HepG2 (cell line): ENCODE results near the gene SUPT20HL2. TPM values are rescaled to one million over a fixed set of nuclear protein-coding genes. Genes with fewer than 3 reads are reported as not detected.
"Not testable (repeated sequence)": the region's sequence is repeated elsewhere in the genome, so short reads cannot be mapped to it uniquely, and the experiment has no call there.

ENCODE experiments used
- ATAC-seq: fragments of 200-7000 bp; cut with Tn5 transposase; 3 replicates; pipeline ENCODE4 v1.9.1; 2020; ENCODE audit warnings: mild to moderate bottlenecking, moderate library complexity
- BruUV-seq: library from RNA; stranded (reverse); fragments of 400-500 nt; replicated peaks from 2 replicates; lab custom pipeline; 2021; lab: Mats Ljungman, UMichigan
- CTCF ChIA-PET: fragments of 300-600 bp; formaldehyde crosslinking; extraction: SDS; loops from one replicate; lab custom pipeline; 2021; ENCODE audit warnings: low total read pairs, inconsistent platforms, low intra/inter-chr PET ratio; lab: Yijun Ruan, JAX
- POLR2A ChIA-PET: fragments of 350-600 bp; sonication (Branson Sonifier 250); formaldehyde crosslinking; loops from one replicate; lab custom pipeline; 2020; ENCODE audit warnings: antibody characterized with exemption, inconsistent platforms; lab: Yijun Ruan, JAX
- DNase-seq: peaks from one replicate; pipeline ENCODE4 v3.0.0-alpha.2; 2015; ENCODE audit warnings: low spot score
- FAIRE-seq: peaks from 3 replicates; lab custom pipeline; 2011; peaks lifted over from hg19 to GRCh38; lab: Jason Lieb, UNC
- H2AFZ ChIP-seq: one replicate; pipeline ENCODE4 v1.6.1; 2011; ENCODE audit warnings: low read length, inconsistent platforms
- H3K27ac ChIP-seq: fragments of 300-600 bp; 3 replicates; pipeline ENCODE4 v1.8.0; 2011; ENCODE audit warnings: mixed run types, mild to moderate bottlenecking, mixed read lengths, low read length, inconsistent platforms; ENCODE audit not compliant: insufficient read depth; ENCODE audit errors: extremely low read length
- H3K27me3 ChIP-seq, 2 experiments: fragments of 200-600 bp in 1 of 2; 2 replicates in 1 of 2; 3 replicates in 1 of 2; pipeline versions ENCODE4 v1.6.0 to v1.8.0; 2011; ENCODE audit warnings: low read length in 2 of 2, mild to moderate bottlenecking in 2 of 2, moderate library complexity in 2 of 2, inconsistent platforms in 1 of 2; ENCODE audit not compliant: insufficient read depth in 2 of 2, control insufficient read depth in 1 of 2
- H3K36me3 ChIP-seq, 2 experiments: fragments of 200-600 bp in 1 of 2; replicated peaks in 1 of 2; 2 replicates in 1 of 2; 3 replicates in 1 of 2; pipeline versions ENCODE4 v1.5.1 to v1.8.0; 2011; ENCODE audit warnings: low read length in 2 of 2, inconsistent platforms in 1 of 2; ENCODE audit not compliant: insufficient read depth in 2 of 2, control insufficient read depth in 1 of 2
- H3K4me1 ChIP-seq: 2 replicates; pipeline ENCODE4 v1.5.1; 2012; ENCODE audit warnings: low read length, inconsistent platforms; ENCODE audit not compliant: insufficient read depth
- H3K4me2 ChIP-seq: 2 replicates; pipeline ENCODE4 v1.6.0; 2011; ENCODE audit warnings: low read depth, low read length, inconsistent platforms
- H3K4me3 ChIP-seq, 3 experiments: fragments of 200-600 bp in 1 of 3; sonication (generic), shearing (Covaris generic) in 1 of 3; replicated peaks in 1 of 3; 2 replicates each; pipeline ENCODE4 v1.5.1; 2011 to 2016; ENCODE audit warnings: low read length in 3 of 3, inconsistent platforms in 2 of 3, low read depth in 2 of 3, mild to moderate bottlenecking in 2 of 3, control low read depth in 1 of 3, mixed read lengths in 1 of 3; ENCODE audit not compliant: insufficient read depth in 1 of 3
- H3K79me2 ChIP-seq: one replicate; pipeline ENCODE4 v1.6.1; 2011; ENCODE audit warnings: low read length, inconsistent platforms; ENCODE audit not compliant: insufficient read depth
- H3K9ac ChIP-seq: 2 replicates; pipeline ENCODE4 v1.6.0; 2011; ENCODE audit warnings: mild to moderate bottlenecking, low read depth, low read length, inconsistent platforms; ENCODE audit not compliant: insufficient read depth
- H3K9me3 ChIP-seq: 2 replicates; pipeline ENCODE4 v1.5.1; 2012; ENCODE audit warnings: mild to moderate bottlenecking, low read length
- H4K20me1 ChIP-seq: 2 replicates; pipeline ENCODE4 v1.6.0; 2011; ENCODE audit warnings: inconsistent platforms, mild to moderate bottlenecking, low read length, moderate library complexity; ENCODE audit not compliant: insufficient read depth
- ATRX ChIP-seq: sonication (generic); formaldehyde crosslinking; IDR thresholded peaks from 2 replicates; pipeline ENCODE4 v1.4.0; 2020; ENCODE audit warnings: missing genetic modification reagents, borderline replicate concordance
- CCAR2 ChIP-seq: fragments of 200-400 bp; formaldehyde crosslinking; optimal IDR thresholded peaks from 2 replicates; pipeline ENCODE3; 2018; ENCODE audit warnings: low read depth, mild to moderate bottlenecking, low read length, moderate library complexity
- EP300 ChIP-seq, 3 experiments: sonication (generic) in 1 of 3; formaldehyde crosslinking in 1 of 3; IDR thresholded peaks; 2 replicates each; pipeline versions ENCODE4 v1.5.1 to v1.6.1; 2011 to 2020; ENCODE audit warnings: low read depth in 2 of 3, low read length in 2 of 3, borderline replicate concordance in 1 of 3, improper control_type of control experiment in 1 of 3, mild to moderate bottlenecking in 1 of 3, missing genetic modification reagents in 1 of 3, moderate library complexity in 1 of 3
- HMG20B ChIP-seq: conservative IDR thresholded peaks from 2 replicates; pipeline ENCODE4 v1.6.1; 2016; ENCODE audit warnings: missing genetic modification reagents, missing compliant biosample characterization
- JUN ChIP-seq: sonication (generic); formaldehyde crosslinking; IDR thresholded peaks from 2 replicates; pipeline ENCODE4 v1.4.0; 2020; ENCODE audit warnings: mild to moderate bottlenecking, missing genetic modification reagents
- NR2F1 ChIP-seq, 2 experiments: fragments of 450-650 bp in 1 of 2; formaldehyde crosslinking in 1 of 2; IDR thresholded peaks; 2 replicates each; pipeline versions ENCODE4 v1.5.0 to v1.6.1; 2016 to 2020; ENCODE audit warnings: mild to moderate bottlenecking in 1 of 2, missing compliant biosample characterization in 1 of 2, missing genetic modification reagents in 1 of 2, moderate library complexity in 1 of 2
- POGZ ChIP-seq: sonication (generic); formaldehyde crosslinking; IDR thresholded peaks from 2 replicates; pipeline ENCODE4 v1.4.0; 2020; ENCODE audit warnings: mild to moderate bottlenecking, missing genetic modification reagents
- SNRNP70 ChIP-seq: fragments of 200-400 bp; formaldehyde crosslinking; IDR thresholded peaks from 2 replicates; pipeline ENCODE4 v1.6.1; 2017; ENCODE audit warnings: mild to moderate bottlenecking, low read depth, low read length, moderate library complexity
- TCF12 ChIP-seq, 2 experiments: fragments of 450-650 bp in 1 of 2; sonication (generic) in 1 of 2; formaldehyde crosslinking in 1 of 2; IDR thresholded peaks; 2 replicates each; pipeline versions ENCODE4 v1.6.1 to v1.8.0; 2017 to 2022; ENCODE audit warnings: antibody characterized with exemption in 1 of 2, mild to moderate bottlenecking in 1 of 2, missing genetic modification reagents in 1 of 2, moderate library complexity in 1 of 2
- ZNF276 ChIP-seq: sonication (generic); formaldehyde crosslinking; IDR thresholded peaks from 2 replicates; pipeline ENCODE4 v1.4.0; 2020; ENCODE audit warnings: mild to moderate bottlenecking, low read depth, missing genetic modification reagents
- ZNF329 ChIP-seq: sonication (generic); formaldehyde crosslinking; IDR thresholded peaks from 2 replicates; pipeline ENCODE4 v1.9.0; 2021; ENCODE audit warnings: low read depth, mild to moderate bottlenecking, missing genetic modification reagents
- ZNF383 ChIP-seq: sonication (generic); formaldehyde crosslinking; IDR thresholded peaks from 2 replicates; pipeline ENCODE4 v1.4.0; 2020; ENCODE audit warnings: missing genetic modification reagents, mild to moderate bottlenecking, borderline replicate concordance
- WGBS: methylation state at CpG from one replicate; pipeline ENCODE4 v1.1.6; 2017; ENCODE audit warnings: low lambda C conversion rate; 5-methylcytosine and 5-hydroxymethylcytosine counted together
- in situ Hi-C: cut with HindIII; loops from 2 replicates; pipeline ENCODE4 v1.10.0; 2017; ENCODE audit warnings: low pct_unique_long_range_greater_than_20kb; ENCODE audit not compliant: extremely low pct_ligation_motif_present
- intact Hi-C: fragments of 100-400 bp; cut with micrococcal nuclease; formaldehyde crosslinking; loops from one replicate; pipeline ENCODE4 v1.10.0; 2022; ENCODE audit not compliant: unreplicated experiment
- polyA plus RNA-seq, 8 experiments: library from polyadenylated mRNA; depleted of rRNA in 3 of 8; stranded (reverse) in 7 of 8; unstranded in 1 of 8; fragments of >200 nt; fragmentation: Illumina TruSeq in 4 of 8; extraction: Trizol in 4 of 8; gene quantifications; 2 replicates each; pipeline versions ENCODE4 v1.2.1 to v1.2.3, GENCODE V29; 2011 to 2016; ENCODE audit warnings: low read depth in 4 of 8, missing spikeins in 1 of 8, mixed read lengths in 1 of 8; ENCODE audit not compliant: insufficient read depth in 1 of 8
- total RNA-seq, 5 experiments: library from RNA; depleted of rRNA; stranded (reverse); fragments of >200 nt; fragmentation: Illumina TruSeq; extraction: Trizol; gene quantifications; 2 replicates each; pipeline ENCODE4 v1.2.3, GENCODE V29; 2016; ENCODE audit warnings: low read depth in 1 of 5

SUPT20HL2 gene
- total and polyA plus RNA-seq, 2 of the 13 experiments (the other 11 are each of a cell fraction or from before 2014, with no cell fraction given) = not detected

GRCh38 chrX:24317567-24317966, 3.7 kb upstream of the SUPT20HL2 start (continued):
- TF ChIP-seq POGZ (CRISPR knock-in tag) (no peak), ZNF329 (CRISPR knock-in tag) (no peak), SNRNP70 (no peak), ZNF276 (CRISPR knock-in tag) (no peak), NR2F1 (CRISPR knock-in tag; IDR thresholded peaks at IDR 0.05) (no peak), JUN (CRISPR knock-in tag) (no peak), HMG20B (CRISPR knock-in tag) (no peak)

GRCh38 chrX:24316111-24316510, 2.2 kb upstream of the SUPT20HL2 start:
- POLR2A ChIA-PET = no interaction called here
- Histone ChIP-seq H3K79me2 (no peaks in the 10 kb centered on the region), H4K20me1 (no peaks in the 10 kb centered on the region), H3K27me3 (no peaks in the 10 kb centered on the region), H3K4me2 (no peak overlapping the region), H2AFZ (no peak overlapping the region), H3K36me3 (no peaks in the 10 kb centered on the region), H3K9me3 (no peaks in the 10 kb centered on the region), H3K4me1 (no peaks in the 10 kb centered on the region), H3K4me3 (no peak overlapping the region), H3K27ac (no peak overlapping the region), H3K9ac (no peak overlapping the region)
- FAIRE-seq (no peak), ATAC-seq (no peak), DNase-seq (no peak)
- 0% methylated on average over 1 of the region's 1 CpG for WGBS
- intact Hi-C loops (no loop called here), in situ Hi-C loops (no loop called here)
- CTCF ChIA-PET = no interaction called here
- no peak for TF ChIP-seq CCAR2
- no peak for TF ChIP-seq ATRX (CRISPR knock-in tag)
- no peak for TF ChIP-seq EP300 (IDR thresholded peaks at IDR 0.05; ENCODE audit: low read depth in 2 of 2, low read length in 2 of 2)
- TF ChIP-seq EP300 (CRISPR knock-in tag; IDR thresholded peaks at IDR 0.05; ENCODE audit: borderline replicate concordance) = no peak
- no peak for TF ChIP-seq TCF12 (IDR thresholded peaks at IDR 0.05)
- no peak for TF ChIP-seq TCF12 (CRISPR knock-in tag; IDR thresholded peaks at IDR 0.05)
- TF ChIP-seq ZNF383 (CRISPR knock-in tag) = no peak
- no TSS peak for BruUV-seq

GRCh38 chrX:24312249-24312607, 1.6 kb downstream of the SUPT20HL2 start:
- H3K4me3 ChIP-seq, CTCF ChIA-PET: not testable (repeated sequence)

More at GRCh38 chrX:24312249-24312607, 1.6 kb downstream of the SUPT20HL2 start:
- H3K27ac ChIP-seq, H3K9ac ChIP-seq, POLR2A ChIA-PET, H3K4me1 ChIP-seq, BruUV-seq, H3K9me3 ChIP-seq, in situ Hi-C loops, DNase-seq, H3K27me3 ChIP-seq, H4K20me1 ChIP-seq, intact Hi-C loops, H3K4me2 ChIP-seq, H3K36me3 ChIP-seq, H3K79me2 ChIP-seq, H2AFZ ChIP-seq, FAIRE-seq: not testable (repeated sequence)
- WGBS = 43% methylated on average over 4 of the region's 6 CpGs
- ATAC-seq = peak; percentile 52
